OCI-LY7 (cell line): ENCODE data around the gene PNMA6F. TPM values are rescaled to one million over a fixed set of nuclear protein-coding genes. Genes with fewer than 3 reads are reported as not detected.
"Not testable (repeated sequence)": the region's sequence is repeated elsewhere in the genome, so short reads cannot be mapped to it uniquely, and the experiment has no call there.

Experiments used
- BruUV-seq: library from RNA; stranded (reverse); fragments of 400-500 nt; replicated peaks from 2 replicates; lab custom pipeline; 2021; lab: Mats Ljungman, UMichigan
- CTCF ChIA-PET: fragments of 300-600 bp; sonication (Branson Sonifier 250); formaldehyde crosslinking; loops from one replicate; lab custom pipeline; 2022; ENCODE audit warnings: antibody characterized with exemption; ENCODE audit not compliant: unreplicated experiment; lab: Charles Lee
- POLR2A ChIA-PET: fragments of 300-600 bp; sonication (Branson Sonifier 250); formaldehyde crosslinking; loops from one replicate; lab custom pipeline; 2022; ENCODE audit warnings: antibody characterized with exemption; lab: Charles Lee
- DNase-seq: peaks from one replicate; pipeline ENCODE4 v3.0.0-alpha.2; 2015; ENCODE audit warnings: low spot score
- H2AFZ ChIP-seq: fragments of 200-600 bp; sonication (generic), shearing (Covaris generic); 2 replicates; pipeline ENCODE4 v1.6.1; 2014; ENCODE audit warnings: mild to moderate bottlenecking, antibody characterized with exemption, low read length, moderate library complexity
- H3K27ac ChIP-seq: fragments of 200-600 bp; sonication (generic); 2 replicates; pipeline ENCODE4 v1.5.1; 2014; ENCODE audit warnings: mixed run types, low read depth, mild to moderate bottlenecking, moderate library complexity, low read length, inconsistent platforms; ENCODE audit not compliant: poor library complexity, severe bottlenecking
- H3K36me3 ChIP-seq: fragments of 200-600 bp; sonication (generic); 2 replicates; pipeline ENCODE4 v1.6.1; 2014; ENCODE audit warnings: mild to moderate bottlenecking, antibody characterized with exemption, low read length, moderate library complexity, mixed read lengths; ENCODE audit not compliant: insufficient read depth
- H3K4me1 ChIP-seq: fragments of 200-600 bp; sonication (generic); 2 replicates; pipeline ENCODE4 v1.5.1; 2014; ENCODE audit warnings: mild to moderate bottlenecking, low read length; ENCODE audit not compliant: insufficient read depth, poor library complexity, severe bottlenecking
- H3K4me2 ChIP-seq: fragments of 200-600 bp; sonication (generic); 2 replicates; pipeline ENCODE4 v1.6.1; 2014; ENCODE audit warnings: mild to moderate bottlenecking, low read length
- H3K4me3 ChIP-seq: fragments of 200-600 bp; sonication (generic); 2 replicates; pipeline ENCODE4 v1.5.1; 2014; ENCODE audit warnings: mild to moderate bottlenecking, low read depth, low read length; ENCODE audit not compliant: poor library complexity, severe bottlenecking
- H3K79me2 ChIP-seq: fragments of 200-600 bp; sonication (generic); 2 replicates; pipeline ENCODE4 v1.6.1; 2016; ENCODE audit warnings: low read depth, mild to moderate bottlenecking, low read length, moderate library complexity, mixed read lengths; ENCODE audit not compliant: insufficient read depth
- H3K9me2 ChIP-seq: fragments of 200-600 bp; sonication (generic); 2 replicates; pipeline ENCODE4 v1.6.1; 2016; ENCODE audit warnings: mild to moderate bottlenecking, low read length, mixed read lengths; ENCODE audit not compliant: insufficient read depth
- H3K9me3 ChIP-seq: fragments of 200-600 bp; sonication (generic); 2 replicates; pipeline ENCODE4 v1.6.1; 2014; ENCODE audit warnings: mild to moderate bottlenecking, mixed run types, low read length, mixed read lengths
- H4K20me1 ChIP-seq: fragments of 200-600 bp; sonication (generic); 2 replicates; pipeline ENCODE4 v1.6.1; 2014; ENCODE audit warnings: mild to moderate bottlenecking, antibody characterized with exemption, low read length, moderate library complexity, mixed read lengths; ENCODE audit not compliant: insufficient read depth
- intact Hi-C: fragments of 100-400 bp; cut with micrococcal nuclease; formaldehyde crosslinking; loops from one replicate; pipeline ENCODE4 v1.10.0; 2022; ENCODE audit not compliant: unreplicated experiment
- total RNA-seq, 2 experiments: library from RNA; depleted of rRNA in 1 of 2; stranded (reverse); fragments of >200 nt in 1 of 2; shearing (Covaris generic) in 1 of 2; gene quantifications; 2 replicates each; pipeline ENCODE4 v1.2.3, GENCODE V29; 2014 to 2022

The PNMA6F gene
- total RNA-seq, 2 experiments from 2014 or later = not detected

- intact Hi-C loops = not testable (repeated sequence)
Observed at GRCh38 chrX:153288807-153289206, 32.8 kb downstream of the PNMA6F start.

GRCh38 chrX:153285678-153286077 is 35.9 kb downstream of the PNMA6F start:
- H3K4me2 ChIP-seq, H3K4me1 ChIP-seq, H3K9me2 ChIP-seq, H2AFZ ChIP-seq, H3K36me3 ChIP-seq, DNase-seq, H3K27ac ChIP-seq, H3K9me3 ChIP-seq, H4K20me1 ChIP-seq, BruUV-seq, POLR2A ChIA-PET, H3K79me2 ChIP-seq, CTCF ChIA-PET, H3K4me3 ChIP-seq, intact Hi-C loops: not testable (repeated sequence)

More at GRCh38 chrX:153288807-153289206, 32.8 kb downstream of the PNMA6F start:
- H3K79me2 ChIP-seq, H3K9me3 ChIP-seq, H3K4me1 ChIP-seq, H2AFZ ChIP-seq, CTCF ChIA-PET, POLR2A ChIA-PET, H3K36me3 ChIP-seq, BruUV-seq, H4K20me1 ChIP-seq, H3K4me3 ChIP-seq, DNase-seq, H3K4me2 ChIP-seq, H3K9me2 ChIP-seq, H3K27ac ChIP-seq: not testable (repeated sequence)

GRCh38 chrX:153283982-153284381 is 37.6 kb downstream of the PNMA6F start:
- H3K9me2 ChIP-seq, POLR2A ChIA-PET, H4K20me1 ChIP-seq, H3K4me2 ChIP-seq, DNase-seq, H3K79me2 ChIP-seq, BruUV-seq, H3K9me3 ChIP-seq, H2AFZ ChIP-seq, H3K4me1 ChIP-seq, intact Hi-C loops, H3K27ac ChIP-seq, H3K4me3 ChIP-seq, CTCF ChIA-PET, H3K36me3 ChIP-seq: not testable (repeated sequence)

DNA sequence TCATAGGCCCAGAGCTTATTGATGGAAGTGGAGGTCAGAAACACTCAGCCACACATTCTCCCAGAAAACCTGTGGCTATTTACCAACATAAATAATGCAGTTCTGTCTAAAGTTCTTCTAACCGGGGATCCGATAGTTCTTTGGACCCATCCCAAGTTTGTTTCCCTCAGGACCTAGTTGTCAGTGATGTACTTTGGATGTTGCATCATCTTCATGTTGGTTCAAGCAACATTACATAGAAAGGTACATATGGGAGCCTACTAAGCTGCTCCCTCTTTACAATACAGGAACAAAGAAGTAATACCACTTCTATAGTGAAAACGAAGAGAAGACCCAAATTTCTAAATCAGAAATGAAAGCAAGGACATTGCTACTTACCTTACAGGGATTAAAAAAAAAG is 39.8 kb downstream of the PNMA6F start:
- H2AFZ ChIP-seq, H3K9me2 ChIP-seq, H4K20me1 ChIP-seq, H3K9me3 ChIP-seq, intact Hi-C loops, H3K4me3 ChIP-seq, POLR2A ChIA-PET, H3K79me2 ChIP-seq, H3K4me2 ChIP-seq, CTCF ChIA-PET, H3K36me3 ChIP-seq, DNase-seq, H3K27ac ChIP-seq, H3K4me1 ChIP-seq, BruUV-seq: not testable (repeated sequence)

DNA sequence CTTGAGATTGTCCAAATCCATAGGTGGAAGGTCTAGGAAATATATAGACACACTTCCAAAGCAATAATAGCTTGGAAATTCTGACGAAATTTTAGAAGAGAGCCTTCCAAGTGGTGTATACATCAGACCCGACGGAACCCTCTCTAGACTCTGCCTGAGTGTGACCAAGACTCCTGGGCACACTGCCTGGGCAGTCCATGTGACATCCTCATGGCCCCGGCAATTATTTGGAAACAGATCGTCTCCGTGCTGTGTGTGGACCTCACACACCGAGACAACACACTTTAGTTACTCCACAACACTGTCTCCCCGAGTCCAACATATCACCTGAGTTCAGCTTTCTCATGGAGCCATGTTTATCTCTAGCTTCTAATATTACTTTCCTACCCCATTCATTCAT is 42.3 kb downstream of the PNMA6F start:
- CTCF ChIA-PET, H3K79me2 ChIP-seq, H3K4me3 ChIP-seq, H3K9me2 ChIP-seq, H2AFZ ChIP-seq, H4K20me1 ChIP-seq, intact Hi-C loops, H3K36me3 ChIP-seq, POLR2A ChIA-PET, H3K27ac ChIP-seq, BruUV-seq, DNase-seq, H3K9me3 ChIP-seq, H3K4me1 ChIP-seq, H3K4me2 ChIP-seq: not testable (repeated sequence)

DNA sequence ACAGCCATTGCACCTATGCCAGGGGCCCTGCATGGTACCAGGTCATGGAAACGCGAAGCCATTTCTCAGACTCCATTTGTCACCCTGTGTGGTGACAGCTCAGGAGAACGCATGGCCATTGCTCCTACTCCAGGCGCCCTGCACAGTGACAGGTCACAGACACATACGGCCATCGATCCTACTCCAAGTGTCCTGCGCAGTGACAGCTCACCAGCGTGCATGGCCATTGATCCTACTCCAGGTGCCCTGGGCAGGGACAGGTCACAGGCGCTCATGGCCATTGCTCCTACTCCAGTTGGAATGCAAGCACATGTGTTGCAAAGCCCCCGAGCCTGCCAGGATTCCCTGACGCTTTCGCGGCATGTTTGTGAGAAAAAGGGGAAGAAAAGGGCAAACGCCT is 45.5 kb downstream of the PNMA6F start:
- not testable (repeated sequence) for BruUV-seq

GRCh38 chrX:153275418-153275817 is 46.1 kb downstream of the PNMA6F start:
- H3K79me2 ChIP-seq, H3K4me3 ChIP-seq, H3K4me2 ChIP-seq, H4K20me1 ChIP-seq, H3K9me2 ChIP-seq, POLR2A ChIA-PET, H3K36me3 ChIP-seq, DNase-seq, H3K27ac ChIP-seq, H2AFZ ChIP-seq, H3K9me3 ChIP-seq, H3K4me1 ChIP-seq, BruUV-seq, intact Hi-C loops, CTCF ChIA-PET: not testable (repeated sequence)

More for the DNA sequence above, 45.5 kb downstream of the PNMA6F start:
- H3K9me2 ChIP-seq, H4K20me1 ChIP-seq, H3K36me3 ChIP-seq, intact Hi-C loops, H3K27ac ChIP-seq, DNase-seq, H3K4me2 ChIP-seq, CTCF ChIA-PET, H3K9me3 ChIP-seq, H2AFZ ChIP-seq, H3K4me1 ChIP-seq, H3K79me2 ChIP-seq, H3K4me3 ChIP-seq, POLR2A ChIA-PET: not testable (repeated sequence)
